ENCODE data around the gene RGS19.

GRCh38 chr20:64065062-64065973, 14.0 kb downstream of the RGS19 start:
- no peak for TF ChIP-seq POLR2AphosphoS5 (IDR thresholded peaks at IDR 0.05; ENCODE audit: low read depth, low read length)
- TF ChIP-seq TAF1 (IDR thresholded peaks at IDR 0.05; ENCODE audit: borderline replicate concordance, low read depth, low read length) = no peak
